Tibial nerve (tissue), 3 donors: ENCODE results near the gene LMF1.

Source experiments
- POLR2A ChIP-seq, 2 donors: fragments of 450-650 bp; IDR thresholded peaks; one replicate each; pipeline ENCODE4 v1.6.1; 2017; ENCODE audit warnings: antibody characterized with exemption in 2 of 2, mild to moderate bottlenecking in 2 of 2, moderate library complexity in 2 of 2
- TF ChIP-seq, protein P1 (sequence below), 5 experiments: fragments of 200-600 bp in 3 of 5; fragments of 450-650 bp in 2 of 5; sonication (generic) in 3 of 5; IDR thresholded peaks; one replicate each; pipeline ENCODE4 v1.5.1; 2016 to 2019; ENCODE audit warnings: antibody characterized with exemption in 5 of 5, mild to moderate bottlenecking in 3 of 5, moderate library complexity in 2 of 5

DNA sequence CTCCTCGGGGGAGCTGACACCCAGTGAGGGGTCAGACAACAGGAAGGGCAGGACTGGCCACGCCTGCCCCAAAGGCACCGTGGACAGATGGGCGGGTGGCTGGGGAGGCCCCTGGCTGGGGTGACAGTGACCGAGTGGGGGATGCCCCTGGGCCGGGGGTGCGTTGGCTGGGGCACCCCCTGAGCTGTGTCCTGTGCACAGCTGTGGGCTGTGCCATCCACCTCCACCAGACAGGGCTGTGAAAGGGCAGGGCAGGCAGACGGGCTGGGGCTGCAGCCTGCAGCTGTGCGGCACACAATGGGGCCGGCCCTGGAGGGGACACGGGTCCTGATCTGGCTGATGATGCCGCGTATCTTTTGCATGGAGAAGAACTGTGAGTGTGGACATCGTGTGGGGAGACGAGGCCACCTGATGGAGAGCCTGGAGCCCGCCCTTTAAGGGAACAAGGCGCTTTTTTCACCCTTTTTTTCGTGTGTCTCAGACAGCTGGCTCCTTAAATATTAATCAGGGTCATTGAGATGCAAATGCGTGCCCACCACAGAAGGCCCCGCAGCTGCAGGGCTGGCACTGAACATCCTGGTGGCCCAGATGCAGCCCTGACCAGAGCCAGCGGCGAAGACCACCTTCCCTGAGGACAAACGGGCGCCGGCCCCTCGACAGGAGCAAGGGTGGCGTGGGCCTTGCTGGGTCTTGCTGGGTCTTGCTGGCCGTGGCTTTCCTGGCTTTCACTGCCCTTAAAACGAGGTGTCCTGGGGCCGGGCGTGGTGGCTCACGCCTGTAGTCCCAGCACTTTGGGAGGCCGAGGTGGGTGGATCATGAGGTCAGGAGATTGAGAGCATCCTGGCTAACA lies 127.8 kb downstream of the LMF1 start:
- TF ChIP-seq POLR2A (IDR thresholded peaks at IDR 0.05) = no peak
- TF ChIP-seq, protein P1, sequence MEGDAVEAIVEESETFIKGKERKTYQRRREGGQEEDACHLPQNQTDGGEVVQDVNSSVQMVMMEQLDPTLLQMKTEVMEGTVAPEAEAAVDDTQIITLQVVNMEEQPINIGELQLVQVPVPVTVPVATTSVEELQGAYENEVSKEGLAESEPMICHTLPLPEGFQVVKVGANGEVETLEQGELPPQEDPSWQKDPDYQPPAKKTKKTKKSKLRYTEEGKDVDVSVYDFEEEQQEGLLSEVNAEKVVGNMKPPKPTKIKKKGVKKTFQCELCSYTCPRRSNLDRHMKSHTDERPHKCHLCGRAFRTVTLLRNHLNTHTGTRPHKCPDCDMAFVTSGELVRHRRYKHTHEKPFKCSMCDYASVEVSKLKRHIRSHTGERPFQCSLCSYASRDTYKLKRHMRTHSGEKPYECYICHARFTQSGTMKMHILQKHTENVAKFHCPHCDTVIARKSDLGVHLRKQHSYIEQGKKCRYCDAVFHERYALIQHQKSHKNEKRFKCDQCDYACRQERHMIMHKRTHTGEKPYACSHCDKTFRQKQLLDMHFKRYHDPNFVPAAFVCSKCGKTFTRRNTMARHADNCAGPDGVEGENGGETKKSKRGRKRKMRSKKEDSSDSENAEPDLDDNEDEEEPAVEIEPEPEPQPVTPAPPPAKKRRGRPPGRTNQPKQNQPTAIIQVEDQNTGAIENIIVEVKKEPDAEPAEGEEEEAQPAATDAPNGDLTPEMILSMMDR (IDR thresholded peaks at IDR 0.05) = no peak
